GM18951 (cell line): Measurements from ENCODE around the gene CRHR1.

Experiments used
- POLR2A ChIP-seq: IDR thresholded peaks from 4 replicates; pipeline ENCODE4 v1.6.1; 2011; ENCODE audit warnings: mild to moderate bottlenecking; ENCODE audit not compliant: insufficient read length, insufficient read depth; ENCODE audit errors: extremely low read depth
- in situ Hi-C: fragments of 300-500 bp; cut with MboI; formaldehyde crosslinking; loops from one replicate; pipeline ENCODE4 v1.12.0; 2022; ENCODE audit warnings: low sequenced_read_pairs, mixed read lengths, inconsistent platforms; ENCODE audit not compliant: unreplicated experiment

The CRHR1 gene

GRCh38 chr17:45787044-45787443 lies 2.9 kb downstream of the CRHR1 start:
- in situ Hi-C loops = no loop called here
- no peak for TF ChIP-seq POLR2A

DNA sequence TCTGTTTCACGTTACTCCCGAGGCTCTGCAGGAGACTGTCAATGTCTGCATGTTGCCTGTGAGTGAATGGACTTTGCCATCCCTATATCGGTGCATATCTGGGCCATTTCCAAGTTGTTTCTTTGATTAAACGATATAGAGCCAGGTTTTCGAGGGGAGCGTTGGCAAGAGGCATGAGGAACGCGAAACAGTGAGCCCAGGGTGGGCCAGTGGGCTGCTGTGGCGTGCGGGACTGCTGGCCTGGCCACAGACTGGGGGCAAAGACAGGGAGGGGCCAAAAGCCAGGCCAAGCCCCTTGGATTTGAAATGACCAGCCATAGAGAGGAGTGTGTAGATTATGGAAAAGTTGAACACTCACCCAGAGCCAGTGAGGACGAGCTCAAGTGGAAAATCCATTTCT lies 3.5 kb downstream of the CRHR1 start:
- no peak for TF ChIP-seq POLR2A
- in situ Hi-C loops = no loop called here

DNA sequence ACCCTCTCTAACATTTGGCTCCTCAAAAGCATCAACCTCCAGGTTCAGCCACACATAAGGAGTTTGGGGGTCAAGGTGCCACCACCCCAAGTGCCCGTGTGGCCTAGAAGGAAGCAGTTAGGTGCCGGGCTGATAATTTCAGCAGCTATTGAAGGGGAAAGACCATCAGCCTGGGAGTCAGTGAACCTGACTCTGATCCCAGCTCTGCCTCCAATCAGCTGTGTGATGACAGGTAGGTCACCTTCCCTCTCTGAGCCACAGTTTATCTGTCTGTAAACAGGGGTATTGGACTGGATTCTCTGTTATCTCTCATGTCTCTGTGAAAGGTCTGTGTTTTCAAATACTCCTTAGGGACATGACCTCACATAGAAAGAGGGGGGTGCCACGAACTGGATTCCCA lies 3.9 kb downstream of the CRHR1 start:
- in situ Hi-C loops = no loop called here
- no peak for TF ChIP-seq POLR2A

DNA sequence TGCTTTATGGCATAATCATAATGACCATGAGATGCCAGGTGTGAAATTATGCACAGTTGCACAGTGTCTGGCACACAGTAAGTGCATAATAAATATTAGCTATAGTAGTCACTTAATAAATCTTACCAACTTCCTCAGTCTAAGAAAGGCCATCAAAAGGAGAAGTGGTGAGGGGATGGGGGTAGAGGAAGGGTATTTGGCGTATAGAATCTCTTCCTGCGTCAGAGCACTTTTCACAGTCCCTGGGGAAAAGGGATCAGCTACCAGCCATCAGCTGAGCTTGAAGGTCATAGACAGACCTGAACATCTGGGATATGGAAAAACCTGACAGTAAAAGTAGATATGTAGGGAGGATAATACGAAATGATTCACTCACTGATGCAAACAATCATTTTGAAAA lies 5.8 kb downstream of the CRHR1 start:
- no peak for TF ChIP-seq POLR2A
- in situ Hi-C loops = no loop called here

- in situ Hi-C loops = no loop called here
- no peak for TF ChIP-seq POLR2A
Observed at GRCh38 chr17:45790296-45790922, 6.3 kb downstream of the CRHR1 start.

DNA sequence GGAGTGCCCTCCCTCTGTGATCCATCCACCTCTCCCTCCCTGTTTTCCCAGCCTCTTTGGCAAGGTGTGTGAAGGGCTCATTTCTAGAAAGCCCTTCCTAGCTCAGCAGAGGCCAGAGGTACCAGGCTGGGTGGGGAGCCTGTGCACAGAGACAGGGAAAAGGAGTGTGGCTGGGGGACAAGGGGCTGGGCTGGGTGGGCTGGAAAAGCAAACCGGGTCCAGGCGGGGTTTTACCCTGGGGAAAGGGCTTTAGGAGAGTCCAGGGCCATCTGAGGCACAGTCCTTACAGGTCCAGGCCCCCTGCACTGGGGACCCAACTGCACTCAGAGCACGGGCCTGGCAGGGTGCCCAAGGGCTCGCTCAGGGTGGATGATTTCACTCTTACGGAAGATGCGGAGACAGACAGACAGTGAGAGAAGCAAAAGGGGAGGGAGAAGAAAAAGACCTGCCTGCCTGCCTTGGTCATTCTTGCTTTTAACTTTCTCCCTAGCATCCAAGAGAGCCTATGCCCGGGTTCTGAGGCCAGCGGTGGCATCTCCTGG lies 7.0 kb downstream of the CRHR1 start:
- in situ Hi-C loops = no loop called here
- TF ChIP-seq POLR2A = no peak

- no peak for TF ChIP-seq POLR2A
- in situ Hi-C loops = no loop called here
Observed at GRCh38 chr17:45791935-45792334, 7.8 kb downstream of the CRHR1 start.

- TF ChIP-seq POLR2A = no peak
- in situ Hi-C loops = no loop called here
Observed at GRCh38 chr17:45792437-45792836, 8.3 kb downstream of the CRHR1 start.

DNA sequence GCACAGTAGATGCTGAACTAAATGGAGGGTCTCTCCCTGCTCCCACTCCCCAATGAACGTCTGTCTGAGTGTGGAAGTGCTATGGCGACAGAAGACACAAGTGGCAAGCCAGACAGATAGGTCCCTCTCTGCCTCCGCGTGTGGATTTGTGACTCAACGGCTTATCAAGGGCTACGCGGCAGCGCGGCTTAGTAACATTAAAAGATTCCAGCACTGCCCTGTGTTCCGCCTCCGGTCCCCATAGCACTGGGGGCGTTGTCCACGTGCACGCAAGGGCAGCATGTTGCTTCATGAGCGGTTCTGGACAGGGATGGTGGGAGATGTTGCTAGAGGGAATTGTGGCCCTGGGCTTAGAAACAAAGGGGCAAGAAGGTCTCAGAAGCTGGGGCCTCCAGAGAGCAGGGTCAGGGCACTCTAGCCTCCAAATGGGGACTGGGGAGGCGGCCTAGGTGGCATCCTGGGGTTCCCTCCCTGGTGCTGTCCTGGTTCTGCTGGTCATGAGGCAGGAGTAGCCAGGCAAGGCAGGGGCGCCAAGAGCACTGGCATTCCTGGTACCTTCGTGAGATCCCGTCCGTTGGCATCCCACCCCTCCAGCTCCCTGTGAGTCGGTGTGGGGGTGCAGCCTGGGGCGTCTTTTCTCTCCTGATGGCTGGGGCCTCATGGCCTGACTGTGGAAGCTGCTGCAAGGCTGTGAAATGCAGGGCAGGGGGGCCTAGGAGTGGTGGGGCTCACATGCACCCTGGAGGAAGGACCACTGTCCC lies 9.1 kb downstream of the CRHR1 start:
- in situ Hi-C loops = no loop called here
- no peak for TF ChIP-seq POLR2A

DNA sequence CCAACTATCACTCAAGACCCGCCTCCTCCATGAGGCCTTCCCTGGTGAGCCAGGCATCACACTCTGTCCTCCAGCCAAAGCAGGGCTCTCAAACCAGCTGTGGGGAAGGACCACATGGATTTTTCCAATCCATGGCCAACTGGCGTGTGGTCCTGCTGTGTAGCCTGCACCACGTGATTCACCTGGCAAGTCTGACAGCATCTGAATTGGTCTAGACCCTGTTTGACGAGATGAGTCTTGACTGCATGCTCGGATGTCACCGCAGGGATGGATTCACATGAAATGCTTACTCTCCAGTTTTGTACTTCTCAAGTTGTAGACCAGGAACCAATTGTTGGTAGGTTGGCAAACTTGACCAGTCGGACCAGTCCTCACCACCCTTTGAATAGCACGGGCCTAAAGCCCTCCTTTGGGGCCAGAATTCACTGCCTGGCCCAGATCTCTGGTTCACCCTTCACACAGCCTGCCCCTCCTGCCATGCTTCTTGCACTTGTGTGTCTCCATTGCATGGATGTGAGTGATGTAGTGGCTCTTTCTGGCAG lies 9.9 kb downstream of the CRHR1 start:
- no peak for TF ChIP-seq POLR2A
- in situ Hi-C loops = no loop called here

- in situ Hi-C loops = no loop called here
- TF ChIP-seq POLR2A = no peak
Observed at GRCh38 chr17:45794840-45795239, 10.7 kb downstream of the CRHR1 start.

- in situ Hi-C loops = no loop called here
Observed at GRCh38 chr17:45800816-45801215, 16.7 kb downstream of the CRHR1 start.

GRCh38 chr17:45801421-45801820 lies 17.3 kb downstream of the CRHR1 start:
- no peak for TF ChIP-seq POLR2A
- in situ Hi-C loops = no loop called here

More at GRCh38 chr17:45800816-45801215, 16.7 kb downstream of the CRHR1 start:
- TF ChIP-seq POLR2A = no peak

DNA sequence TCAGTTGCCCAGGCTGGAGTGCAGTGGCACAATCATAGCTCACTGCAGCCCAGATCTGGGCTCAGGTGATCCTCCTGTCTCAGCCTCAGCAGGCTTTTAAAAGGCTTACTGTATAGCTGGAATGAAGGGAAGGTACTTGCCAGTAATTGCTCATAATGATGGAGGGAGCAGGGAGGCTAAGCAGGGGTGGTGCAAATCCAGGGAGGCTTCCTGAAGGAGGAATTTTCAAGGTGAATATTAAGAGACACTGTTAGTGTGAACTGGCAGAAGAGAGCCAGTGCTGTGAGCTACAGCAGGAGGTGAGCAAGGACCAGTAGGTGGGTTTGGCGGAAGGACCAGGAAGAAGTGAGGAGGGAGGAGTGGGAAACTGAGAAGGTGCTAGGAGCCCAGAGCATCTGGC lies 24.7 kb downstream of the CRHR1 start:
- in situ Hi-C loops = no loop called here
- TF ChIP-seq POLR2A = no peak
